ENCODE measurements around the gene DR1.

DNA sequence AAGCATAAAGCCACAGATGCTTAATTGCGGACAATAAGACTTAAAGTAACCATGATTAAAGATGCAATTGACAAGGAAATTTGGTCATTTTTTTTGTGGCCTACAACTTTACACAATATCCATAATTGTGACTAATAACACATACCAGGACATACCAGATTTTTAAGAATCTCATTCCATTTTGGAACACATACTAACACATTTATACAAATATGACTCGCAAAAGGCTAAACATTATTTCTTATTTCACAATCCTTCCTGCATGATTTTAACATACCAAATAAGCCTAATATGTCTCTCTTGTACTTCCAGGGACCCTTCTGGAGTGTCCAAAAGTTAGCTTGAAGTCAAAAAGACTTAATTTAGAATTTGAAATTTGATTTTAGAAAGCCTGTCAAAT, 48.8 kb downstream of the DR1 start:
- no peak for TF ChIP-seq CTCF (IDR thresholded peaks at IDR 0.05)
- no peak for TF ChIP-seq POLR2A (IDR thresholded peaks at IDR 0.05)

All from right lobe of liver (tissue), 4 donors.